PC-9 (cell line): Measurements from ENCODE around the gene DENND4A.

Experiments
- CTCF ChIP-seq: fragments of 200-600 bp; sonication (generic); conservative IDR thresholded peaks from 2 replicates; pipeline ENCODE4 v1.6.1; 2017; ENCODE audit warnings: mixed run types, antibody characterized with exemption, mild to moderate bottlenecking, moderate library complexity
- EZH2 ChIP-seq: fragments of 200-600 bp; sonication (generic); IDR thresholded peaks from 2 replicates; pipeline ENCODE4 v1.8.0; 2017; ENCODE audit warnings: antibody characterized with exemption, low read depth

- TF ChIP-seq CTCF = no peak
- no peak for TF ChIP-seq EZH2
These were observed 9.2 kb upstream of the DENND4A start for GRCh38 chr15:65801229-65801805.
